Activated CD8-positive, alpha-beta T cell treated with anti-CD3 and anti-CD28 coated beads for 36 hours (primary cell): Measurements from ENCODE around the gene OR8B12. TPM values are rescaled to one million over a fixed set of nuclear protein-coding genes. Genes with fewer than 3 reads are reported as not detected.

Experiments used
- ATAC-seq: fragments of 200-7000 bp; cut with Tn5 transposase; one replicate; pipeline ENCODE4 v1.10.0; 2021; ENCODE audit warnings: mild to moderate bottlenecking, moderate library complexity
- CTCF ChIA-PET: fragments of 350-600 bp; sonication (Branson Sonifier 250); formaldehyde crosslinking; loops from one replicate; lab custom pipeline; 2021; ENCODE audit warnings: antibody characterized with exemption; lab: Charles Lee
- POLR2A ChIA-PET: fragments of 350-600 bp; sonication (Branson Sonifier 250); formaldehyde crosslinking; loops from one replicate; lab custom pipeline; 2021; ENCODE audit warnings: antibody characterized with exemption; lab: Charles Lee
- DNase-seq: peaks from one replicate; pipeline ENCODE4 v3.0.0-alpha.2; 2020
- H3K27ac Mint-ChIP-seq: one replicate; pipeline ENCODE4 v1.8.0; 2021; ENCODE audit warnings: mild to moderate bottlenecking, mixed read lengths
- H3K27me3 Mint-ChIP-seq: one replicate; pipeline ENCODE4 v1.8.0; 2021; ENCODE audit warnings: mixed read lengths
- H3K36me3 Mint-ChIP-seq: one replicate; pipeline ENCODE4 v1.8.0; 2021; ENCODE audit warnings: low read depth, mixed read lengths
- H3K4me1 Mint-ChIP-seq: one replicate; pipeline ENCODE4 v1.8.0; 2021; ENCODE audit warnings: low read depth, mixed read lengths
- H3K4me3 Mint-ChIP-seq: one replicate; pipeline ENCODE4 v1.8.0; 2021; ENCODE audit warnings: mild to moderate bottlenecking, moderate library complexity, mixed read lengths
- H3K9me3 Mint-ChIP-seq: one replicate; pipeline ENCODE4 v1.8.0; 2021; ENCODE audit warnings: mixed read lengths
- CTCF ChIP-seq: fragments of 200-600 bp; IDR thresholded peaks from one replicate; pipeline ENCODE4 v1.8.0; 2022; ENCODE audit warnings: antibody characterized with exemption, mild to moderate bottlenecking
- intact Hi-C: fragments of 100-400 bp; cut with micrococcal nuclease; formaldehyde crosslinking; loops from one replicate; pipeline ENCODE4 v1.10.0; 2022
- total RNA-seq, 2 experiments: library from RNA; stranded (reverse); gene quantifications; one replicate each; pipeline ENCODE4 v1.2.3, GENCODE V29; 2021

OR8B12 gene
- total RNA-seq, 2 experiments from 2014 or later = not detected

DNA sequence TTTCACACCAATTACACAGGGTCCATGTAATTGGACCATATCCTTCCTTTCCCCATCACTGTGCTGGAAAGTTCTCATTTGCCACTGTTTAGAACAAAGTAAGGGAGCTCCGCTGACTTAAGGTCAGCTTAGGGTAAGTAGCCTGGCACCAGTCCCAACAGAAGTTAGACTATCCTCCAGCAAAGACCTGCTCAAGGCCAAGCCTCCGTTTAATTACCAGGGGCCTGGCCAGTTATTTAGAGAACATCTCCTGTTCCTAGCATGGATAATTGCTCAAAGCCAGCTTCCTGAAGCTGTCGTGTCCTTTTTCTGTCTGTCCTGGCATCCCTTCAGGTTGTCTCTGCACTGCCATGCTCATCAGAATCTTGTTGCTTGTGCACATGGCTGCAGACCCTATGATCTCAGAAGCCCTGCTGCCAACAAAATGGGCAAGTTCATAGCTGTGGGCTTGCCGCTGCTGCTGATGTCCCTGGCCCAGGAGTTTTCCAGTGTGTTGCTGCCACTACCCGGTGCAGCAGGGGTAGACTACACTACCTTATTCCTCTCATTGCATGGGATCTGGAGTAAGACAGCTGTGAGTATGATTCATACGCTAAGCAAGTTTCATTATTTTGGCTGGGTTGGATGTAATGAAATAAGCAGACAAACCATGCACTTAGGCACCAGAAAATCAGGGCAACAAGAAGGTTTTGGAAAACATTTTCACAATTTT lies 34.4 kb upstream of the OR8B12 start:
- no peak for TF ChIP-seq CTCF
- POLR2A ChIA-PET = no interaction called here
- intact Hi-C loops = no loop called here
- CTCF ChIA-PET = no interaction called here
- ATAC-seq = no peak
- Mint-ChIP-seq H3K27ac (no peak overlapping the region), H3K4me1 (no peaks in the 10 kb centered on the region), H3K4me3 (no peak overlapping the region), H3K9me3 (no peaks in the 10 kb centered on the region), H3K27me3 (peaks cover 4% of the 10 kb centered on the region), H3K36me3 (no peaks in the 10 kb centered on the region)
- DNase-seq = no peak

GRCh38 chr11:124570160-124570559 lies 26.7 kb upstream of the OR8B12 start:
- Mint-ChIP-seq H3K27me3 (peaks cover 19% of the 10 kb centered on the region), H3K4me1 (no peaks in the 10 kb centered on the region), H3K36me3 (no peaks in the 10 kb centered on the region), H3K27ac (no peak overlapping the region), H3K9me3 (no peaks in the 10 kb centered on the region), H3K4me3 (no peak overlapping the region)
- ATAC-seq (no peak), DNase-seq (no peak)
- TF ChIP-seq CTCF = no peak
- intact Hi-C loops = no loop called here
- CTCF ChIA-PET = interaction anchor here (1.3 kb wide), 2 partner anchors 14 to 167 kb away, joined by 3 to 4 read pairs; no protein-coding TSS in a partner anchor
- POLR2A ChIA-PET = no interaction called here

DNA sequence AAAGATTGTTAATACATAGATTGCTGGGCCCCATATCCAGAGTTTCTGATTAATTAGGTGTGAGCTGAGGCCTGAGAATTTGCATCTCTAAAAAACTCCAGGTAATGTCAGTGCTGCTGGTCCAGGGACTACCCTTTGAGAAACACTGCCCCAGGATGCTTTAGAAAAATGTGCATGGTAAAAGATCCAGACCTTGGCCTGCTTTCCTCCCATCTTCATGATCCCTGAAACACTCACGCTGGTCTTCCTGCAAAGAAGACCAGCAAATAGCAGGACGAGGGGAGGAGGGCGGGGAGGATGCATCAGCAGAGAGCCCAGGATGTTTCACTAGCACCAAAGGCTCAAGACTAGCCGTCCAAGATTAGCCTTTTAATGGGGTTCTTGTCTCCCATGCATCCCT lies 26.2 kb upstream of the OR8B12 start, which contains the start of gene OR8A1:
Gene OR8A1, plus strand, starts transcription at position 301 of the 400 bp plus-strand sequence. CDS start 123 bp downstream, outside the sequence.
- Mint-ChIP-seq H3K27me3 (peaks cover 19% of the 10 kb centered on the region), H3K4me3 (no peak within 1 kb of the TSS), H3K27ac (no peak within 1 kb of the TSS), H3K9me3 (no peaks in the 10 kb centered on the region), H3K36me3 (no peaks in the 10 kb centered on the region), H3K4me1 (no peaks in the 10 kb centered on the region)
- DNase-seq = no peak
- ATAC-seq = no peak
- ChIA-PET POLR2A (no interaction called here), CTCF (interaction anchor here (1.3 kb wide), 2 partner anchors 14 to 167 kb away, joined by 3 to 4 read pairs; no protein-coding TSS in a partner anchor)
- intact Hi-C loops = no loop called here
- TF ChIP-seq CTCF = no peak

GRCh38 chr11:124556828-124557227 lies 13.4 kb upstream of the OR8B12 start:
- H3K27ac Mint-ChIP-seq = no peak overlapping the region
- ATAC-seq (no peak), DNase-seq (no peak)
- no peaks in the 10 kb centered on the region for H3K4me1 Mint-ChIP-seq
- H3K27me3 Mint-ChIP-seq = peaks cover 9% of the 10 kb centered on the region
- intact Hi-C loops = no loop called here
- POLR2A ChIA-PET = no interaction called here
- H3K9me3 Mint-ChIP-seq = no peaks in the 10 kb centered on the region
- CTCF ChIA-PET = no interaction called here
- H3K36me3 Mint-ChIP-seq = no peaks in the 10 kb centered on the region
- no peak for TF ChIP-seq CTCF
- no peak overlapping the region for H3K4me3 Mint-ChIP-seq

DNA sequence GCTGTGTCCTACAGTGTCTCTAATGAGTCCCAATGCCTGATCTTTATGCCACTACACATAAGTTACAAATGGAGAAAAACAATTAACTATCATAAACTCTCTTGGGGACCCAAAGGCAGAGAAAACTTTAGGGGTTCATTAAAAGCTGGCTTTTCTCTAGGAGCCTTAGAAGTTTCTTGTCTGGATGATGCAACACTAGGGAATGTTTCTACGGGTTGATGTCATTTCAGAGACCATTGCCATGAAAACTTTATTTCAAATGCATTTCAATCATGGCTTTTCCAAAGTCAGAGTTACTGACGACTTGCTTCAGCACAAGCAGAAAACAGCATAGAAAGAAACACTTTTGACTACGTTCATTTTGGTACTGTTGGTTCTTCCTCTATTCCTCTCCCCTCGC lies 8.5 kb upstream of the OR8B12 start:
- TF ChIP-seq CTCF = no peak
- no peak overlapping the region for H3K27ac Mint-ChIP-seq
- peaks cover 2% of the 10 kb centered on the region for H3K9me3 Mint-ChIP-seq
- H3K4me3 Mint-ChIP-seq = no peak overlapping the region
- DNase-seq = no peak
- CTCF ChIA-PET = interaction anchor here (1.3 to 1.5 kb wide), 2 partner anchors 13 to 136 kb away, joined by 3 to 4 read pairs; no protein-coding TSS in a partner anchor
- peaks cover 9% of the 10 kb centered on the region for H3K27me3 Mint-ChIP-seq
- no peaks in the 10 kb centered on the region for H3K4me1 Mint-ChIP-seq
- intact Hi-C loops = no loop called here
- ATAC-seq = no peak
- POLR2A ChIA-PET = no interaction called here
- no peaks in the 10 kb centered on the region for H3K36me3 Mint-ChIP-seq
